Omental fat pad (tissue), 4 donors: Measurements from ENCODE around the gene ITGB6. TPM values are rescaled to one million over a fixed set of nuclear protein-coding genes. Genes with fewer than 3 reads are reported as not detected.

ENCODE experiments used
- ATAC-seq: fragments of 150-250 bp; one replicate; pipeline ENCODE4 v1.9.1; 2016; ENCODE audit warnings: mild to moderate bottlenecking, moderate library complexity; ENCODE audit not compliant: low FRiP score
- DNase-seq: peaks from one replicate; pipeline ENCODE4 v3.0.0-alpha.2; 2019; ENCODE audit warnings: low spot score
- CTCF ChIP-seq, 3 donors: fragments of 450-650 bp; IDR thresholded peaks; one replicate each; pipeline ENCODE4 v1.5.1; 2016 to 2017; ENCODE audit warnings: antibody characterized with exemption in 3 of 3, mild to moderate bottlenecking in 3 of 3, moderate library complexity in 2 of 3
- total RNA-seq, 4 donors: library from RNA; depleted of rRNA; stranded (reverse); fragments of >200 nt; gene quantifications; one replicate each; pipeline ENCODE4 v1.1.0, GENCODE V29; 2016

The ITGB6 gene
- total RNA-seq, 4 donors from 2014 or later, result not detected

- TF ChIP-seq CTCF (IDR thresholded peaks at IDR 0.05), result no peak
- DNase-seq (no peak), ATAC-seq (peak; percentile 33)
Observed at GRCh38 chr2:160054984-160055725, 144.9 kb downstream of the ITGB6 start.

GRCh38 chr2:160053946-160054345 is 146.1 kb downstream of the ITGB6 start:
- no peak for TF ChIP-seq CTCF (IDR thresholded peaks at IDR 0.05)
- ATAC-seq (no peak), DNase-seq (no peak)

- ATAC-seq (no peak), DNase-seq (no peak)
- TF ChIP-seq CTCF (IDR thresholded peaks at IDR 0.05), result no peak
Observed at GRCh38 chr2:160052531-160052930, 147.5 kb downstream of the ITGB6 start.

- TF ChIP-seq CTCF (IDR thresholded peaks at IDR 0.05), result no peak
- DNase-seq, result no peak
- no peak for ATAC-seq
Observed at GRCh38 chr2:160051371-160051800, 148.7 kb downstream of the ITGB6 start.

- DNase-seq, result no peak
- TF ChIP-seq CTCF (IDR thresholded peaks at IDR 0.05), result no peak
- ATAC-seq, result no peak
Observed at GRCh38 chr2:160050147-160050546, 149.9 kb downstream of the ITGB6 start.

Other genes starting within 250 kb of the ITGB6 start
- 10 to 100 TPM in 3 of 4 donors, 1 to 10 TPM in 1; 6.5 to 13.5 (median 12.5) TPM for gene PLA2R1, start 137.7 kb downstream of the ITGB6 start, total RNA-seq